MCF 10A (cell line): ENCODE measurements around the gene FAM83B. TPM values are rescaled to one million over a fixed set of nuclear protein-coding genes. Genes with fewer than 3 reads are reported as not detected.
"Not testable (repeated sequence)": the region's sequence is repeated elsewhere in the genome, so short reads cannot be mapped to it uniquely, and the experiment has no call there.

Experiments
- BruUV-seq: library from RNA; stranded (reverse); fragments of 400-500 nt; replicated peaks from 2 replicates; lab custom pipeline; 2021; lab: Mats Ljungman, UMichigan
- CTCF ChIA-PET: fragments of 300-600 bp; sonication (Branson Sonifier 250); formaldehyde crosslinking; extraction: SDS; loops from one replicate; lab custom pipeline; 2021; ENCODE audit warnings: antibody characterized with exemption, inconsistent platforms; lab: Yijun Ruan, JAX
- POLR2A ChIA-PET: fragments of 300-600, 350-650 bp; sonication (Branson Sonifier 250); formaldehyde crosslinking; extraction: SDS; loops from one replicate; lab custom pipeline; 2020; ENCODE audit warnings: antibody characterized with exemption, inconsistent platforms; lab: Yijun Ruan, JAX
- DNase-seq: peaks from one replicate; pipeline ENCODE4 v3.0.0-alpha.2; 2018; ENCODE audit not compliant: unreplicated experiment
- H3K27ac Mint-ChIP-seq: one replicate; pipeline ENCODE4 v1.8.0; 2022; ENCODE audit warnings: mild to moderate bottlenecking, low read depth, mixed read lengths; ENCODE audit not compliant: unreplicated experiment
- H3K27me3 Mint-ChIP-seq: one replicate; pipeline ENCODE4 v1.8.0; 2022; ENCODE audit warnings: mixed read lengths; ENCODE audit not compliant: insufficient read depth, unreplicated experiment
- H3K36me3 Mint-ChIP-seq: one replicate; pipeline ENCODE4 v1.8.0; 2022; ENCODE audit warnings: mild to moderate bottlenecking, moderate library complexity, mixed read lengths; ENCODE audit not compliant: insufficient read depth, unreplicated experiment
- H3K4me1 Mint-ChIP-seq: one replicate; pipeline ENCODE4 v1.8.0; 2022; ENCODE audit warnings: mixed read lengths; ENCODE audit not compliant: insufficient read depth, unreplicated experiment
- H3K4me3 Mint-ChIP-seq: one replicate; pipeline ENCODE4 v1.8.0; 2022; ENCODE audit warnings: mild to moderate bottlenecking, moderate library complexity, mixed read lengths; ENCODE audit not compliant: unreplicated experiment
- H3K9me3 Mint-ChIP-seq: one replicate; pipeline ENCODE4 v1.8.0; 2022; ENCODE audit warnings: mixed read lengths; ENCODE audit not compliant: unreplicated experiment
- CTCF ChIP-seq: fragments of 200-600 bp; IDR thresholded peaks from one replicate; pipeline ENCODE4 v1.8.0; 2022; ENCODE audit warnings: antibody characterized with exemption, mild to moderate bottlenecking; ENCODE audit not compliant: unreplicated experiment
- intact Hi-C: fragments of 100-400 bp; cut with micrococcal nuclease; formaldehyde crosslinking; loops from 2 replicates; pipeline ENCODE4 v1.14.1; 2022
- total RNA-seq: library from RNA; stranded (reverse); gene quantifications from 2 replicates; pipeline ENCODE4 v1.2.3, GENCODE V29; 2022

The FAM83B gene
- total RNA-seq, 1 experiment from 2014 or later = 25.4 TPM

GRCh38 chr6:54958446-54958845 is 111.9 kb downstream of the FAM83B start:
- no peaks in the 10 kb centered on the region for H3K36me3 Mint-ChIP-seq
- ChIA-PET CTCF (no interaction called here), POLR2A (no interaction called here)
- H3K4me3 Mint-ChIP-seq = no peak overlapping the region
- no peaks in the 10 kb centered on the region for H3K9me3 Mint-ChIP-seq
- H3K4me1 Mint-ChIP-seq = no peaks in the 10 kb centered on the region
- intact Hi-C loops = no loop called here
- H3K27me3 Mint-ChIP-seq = no peaks in the 10 kb centered on the region
- DNase-seq = no peak
- BruUV-seq = no TSS peak
- no peak for TF ChIP-seq CTCF
- no peak overlapping the region for H3K27ac Mint-ChIP-seq

DNA sequence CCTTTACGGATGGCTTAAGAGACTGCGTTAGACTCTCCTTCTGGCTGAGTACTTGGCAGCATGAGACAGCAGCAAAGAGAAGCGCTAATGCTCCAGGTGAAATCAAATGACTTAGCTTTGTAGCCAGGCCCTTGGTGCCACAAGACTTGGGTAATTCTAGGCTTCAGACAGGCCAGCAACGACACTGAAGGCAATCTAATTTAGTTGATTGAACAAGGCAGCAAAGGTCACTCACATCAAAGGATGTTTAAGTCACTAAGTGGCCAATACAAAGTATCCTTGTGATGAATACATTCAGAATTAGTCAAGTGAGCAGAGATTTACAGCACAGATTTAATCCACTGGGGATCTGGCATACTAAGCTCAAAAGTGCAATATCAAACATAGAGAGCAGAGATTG is 113.2 kb downstream of the FAM83B start:
- Mint-ChIP-seq H3K4me3 (no peak overlapping the region), H3K36me3 (no peaks in the 10 kb centered on the region), H3K9me3 (no peaks in the 10 kb centered on the region), H3K27ac (no peak overlapping the region), H3K4me1 (no peaks in the 10 kb centered on the region), H3K27me3 (no peaks in the 10 kb centered on the region)
- intact Hi-C loops = no loop called here
- CTCF ChIA-PET = no interaction called here
- POLR2A ChIA-PET = interaction anchor here (0.5 kb wide), 1 partner anchor 8 kb away, joined by 3 read pairs; no protein-coding TSS in a partner anchor
- DNase-seq = no peak
- no peak for TF ChIP-seq CTCF
- BruUV-seq = no TSS peak

- H3K27ac Mint-ChIP-seq, POLR2A ChIA-PET, CTCF ChIA-PET, H3K27me3 Mint-ChIP-seq, H3K4me3 Mint-ChIP-seq, intact Hi-C loops, H3K9me3 Mint-ChIP-seq, DNase-seq, BruUV-seq, H3K36me3 Mint-ChIP-seq, H3K4me1 Mint-ChIP-seq: not testable (repeated sequence)
Measured at GRCh38 chr6:54961372-54961771, 114.8 kb downstream of the FAM83B start.

DNA sequence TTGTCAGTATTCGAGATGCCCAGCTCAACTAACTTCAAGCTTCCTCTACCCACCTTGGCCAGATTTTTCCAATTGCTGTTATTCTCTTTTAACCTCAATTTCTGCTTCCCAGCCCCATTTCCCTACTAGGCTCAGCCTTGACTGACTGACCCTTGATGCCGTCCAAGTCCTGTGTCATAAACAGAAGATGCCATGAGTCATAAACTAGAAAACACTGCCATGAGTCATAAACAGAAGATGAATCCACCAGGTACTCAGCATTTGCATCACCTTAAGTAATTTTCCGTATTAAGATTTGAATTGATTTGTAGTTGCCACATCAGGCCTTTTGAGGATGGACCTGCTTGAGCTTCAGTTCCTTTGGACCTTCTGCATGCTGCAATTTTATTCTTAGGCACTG is 123.8 kb downstream of the FAM83B start:
- H3K27me3 Mint-ChIP-seq = no peaks in the 10 kb centered on the region
- peak; percentile 83 for DNase-seq
- ChIA-PET POLR2A (interaction anchor here (0.7 kb wide), 1 partner anchor 123 kb away, joined by 3 read pairs; no protein-coding TSS in a partner anchor), CTCF (no interaction called here)
- intact Hi-C loops = no loop called here
- no peaks in the 10 kb centered on the region for H3K9me3 Mint-ChIP-seq
- H3K27ac Mint-ChIP-seq = no peak overlapping the region
- H3K36me3 Mint-ChIP-seq = no peaks in the 10 kb centered on the region
- H3K4me3 Mint-ChIP-seq = no peak overlapping the region
- H3K4me1 Mint-ChIP-seq = peaks cover 6% of the 10 kb centered on the region
- BruUV-seq = no TSS peak
- TF ChIP-seq CTCF = no peak

DNA sequence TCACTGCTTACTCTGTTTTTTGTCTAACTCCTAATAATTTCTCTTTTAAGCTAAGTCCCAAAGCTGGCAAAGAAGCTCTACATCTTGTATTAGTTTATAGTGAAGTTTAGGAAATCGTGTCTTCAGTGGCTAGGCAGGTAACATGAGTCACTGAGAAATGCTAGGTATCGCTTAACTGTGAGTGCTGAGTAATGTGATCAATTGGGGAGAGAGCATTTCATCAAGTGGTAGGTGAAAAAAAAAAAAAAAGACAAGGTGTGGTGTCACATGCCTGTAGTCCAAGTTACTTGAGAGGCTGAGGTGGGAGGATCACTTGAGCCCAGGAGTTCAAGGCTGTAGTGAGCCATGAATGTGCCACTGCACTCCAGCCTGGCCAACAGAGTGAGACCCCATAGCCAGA is 125.3 kb downstream of the FAM83B start:
- Mint-ChIP-seq H3K36me3 (no peaks in the 10 kb centered on the region), H3K4me3 (no peak overlapping the region), H3K4me1 (peaks cover 6% of the 10 kb centered on the region), H3K9me3 (no peaks in the 10 kb centered on the region), H3K27me3 (no peaks in the 10 kb centered on the region), H3K27ac (no peak overlapping the region)
- POLR2A ChIA-PET = interaction anchor here (0.7 kb wide), 1 partner anchor 58 kb away, joined by 3 read pairs; no protein-coding TSS in a partner anchor
- DNase-seq = peak; percentile 21
- no TSS peak for BruUV-seq
- TF ChIP-seq CTCF = no peak
- CTCF ChIA-PET = no interaction called here
- intact Hi-C loops = no loop called here

GRCh38 chr6:54979161-54979560 is 132.6 kb downstream of the FAM83B start:
- DNase-seq, BruUV-seq: not testable (repeated sequence)

More at GRCh38 chr6:54979161-54979560, 132.6 kb downstream of the FAM83B start:
- H3K27me3 Mint-ChIP-seq, CTCF ChIA-PET, H3K27ac Mint-ChIP-seq, H3K4me1 Mint-ChIP-seq, POLR2A ChIA-PET, H3K36me3 Mint-ChIP-seq, H3K9me3 Mint-ChIP-seq, intact Hi-C loops, H3K4me3 Mint-ChIP-seq: not testable (repeated sequence)
